B cell (primary cell): Measurements from ENCODE around the gene SLIT3.

Source experiments
- EZH2 ChIP-seq: IDR thresholded peaks from 2 replicates; pipeline ENCODE4 v1.6.1; 2012; ENCODE audit warnings: borderline replicate concordance, low read depth, mild to moderate bottlenecking, moderate library complexity, low read length; ENCODE audit not compliant: insufficient read depth, poor library complexity, severe bottlenecking
- TF ChIP-seq, protein P1 (sequence below): fragments of 200-600 bp; IDR thresholded peaks from one replicate; pipeline ENCODE4 v1.8.0; 2022; ENCODE audit warnings: antibody characterized with exemption, mild to moderate bottlenecking

DNA sequence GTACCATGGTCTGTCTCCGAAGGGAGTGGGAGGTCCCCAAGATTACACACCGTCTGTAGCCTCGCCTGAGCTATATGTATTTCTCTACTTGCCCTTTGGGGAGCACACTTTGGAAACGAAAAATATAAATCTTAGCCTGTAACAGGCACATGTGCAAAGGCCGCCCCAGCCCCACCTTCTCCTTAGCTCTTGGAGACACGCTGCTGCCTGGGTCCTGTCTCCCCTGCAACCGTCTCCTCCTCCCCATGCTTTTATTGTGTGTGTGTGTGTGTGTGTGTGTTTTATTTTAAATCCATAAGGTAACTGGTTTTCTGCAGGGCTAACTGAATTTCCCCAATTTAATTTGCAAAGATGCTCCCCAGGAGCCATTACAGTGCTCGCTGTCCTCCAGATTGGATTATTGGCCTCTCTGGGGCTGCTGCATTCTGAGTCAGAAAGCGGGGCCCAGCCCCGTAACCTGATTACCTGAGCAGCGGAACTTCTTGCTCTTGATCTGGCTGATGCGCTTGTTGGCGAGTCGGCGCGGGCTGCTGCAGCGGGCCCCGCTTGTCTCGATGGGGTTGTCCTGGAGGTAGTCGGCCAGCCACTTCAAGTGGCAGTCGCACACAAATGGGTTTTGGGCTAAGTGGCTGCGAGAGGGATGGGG is 528.5 kb downstream of the SLIT3 start:
- TF ChIP-seq, protein P1, sequence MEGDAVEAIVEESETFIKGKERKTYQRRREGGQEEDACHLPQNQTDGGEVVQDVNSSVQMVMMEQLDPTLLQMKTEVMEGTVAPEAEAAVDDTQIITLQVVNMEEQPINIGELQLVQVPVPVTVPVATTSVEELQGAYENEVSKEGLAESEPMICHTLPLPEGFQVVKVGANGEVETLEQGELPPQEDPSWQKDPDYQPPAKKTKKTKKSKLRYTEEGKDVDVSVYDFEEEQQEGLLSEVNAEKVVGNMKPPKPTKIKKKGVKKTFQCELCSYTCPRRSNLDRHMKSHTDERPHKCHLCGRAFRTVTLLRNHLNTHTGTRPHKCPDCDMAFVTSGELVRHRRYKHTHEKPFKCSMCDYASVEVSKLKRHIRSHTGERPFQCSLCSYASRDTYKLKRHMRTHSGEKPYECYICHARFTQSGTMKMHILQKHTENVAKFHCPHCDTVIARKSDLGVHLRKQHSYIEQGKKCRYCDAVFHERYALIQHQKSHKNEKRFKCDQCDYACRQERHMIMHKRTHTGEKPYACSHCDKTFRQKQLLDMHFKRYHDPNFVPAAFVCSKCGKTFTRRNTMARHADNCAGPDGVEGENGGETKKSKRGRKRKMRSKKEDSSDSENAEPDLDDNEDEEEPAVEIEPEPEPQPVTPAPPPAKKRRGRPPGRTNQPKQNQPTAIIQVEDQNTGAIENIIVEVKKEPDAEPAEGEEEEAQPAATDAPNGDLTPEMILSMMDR, result no peak
- no peak for TF ChIP-seq EZH2
